Psoas muscle (tissue), 8 donors: Measurements from ENCODE around the gene MAGI1. TPM values are rescaled to one million over a fixed set of nuclear protein-coding genes. Genes with fewer than 3 reads are reported as not detected.

Experiments used
- ATAC-seq, 4 donors: fragments of 200-7000 bp; cut with Tn5 transposase; one replicate each; pipeline ENCODE4 v1.9.1; 2020; ENCODE audit warnings: moderate library complexity in 3 of 4, mild to moderate bottlenecking in 2 of 4
- DNase-seq, 2 donors: peaks; one replicate each; pipeline ENCODE4 v3.0.0-alpha.2; 2020
- H3K27ac ChIP-seq: fragments of 200-600 bp; one replicate; pipeline ENCODE4 v1.8.0; 2022
- H3K27me3 ChIP-seq, 3 donors: fragments of 200-600 bp in 1 of 3; one replicate each; pipeline versions ENCODE4 v1.6.1 to v1.8.0; 2013 to 2022; ENCODE audit warnings: low read length in 2 of 3, mild to moderate bottlenecking in 2 of 3, moderate library complexity in 1 of 3; ENCODE audit not compliant: insufficient read depth in 3 of 3
- H3K36me3 ChIP-seq, 2 donors: fragments of 200-600 bp in 1 of 2; one replicate each; pipeline versions ENCODE4 v1.6.1 to v1.8.0; 2013 to 2022; ENCODE audit warnings: low read depth in 1 of 2, mild to moderate bottlenecking in 1 of 2, moderate library complexity in 1 of 2; ENCODE audit not compliant: insufficient read depth in 1 of 2
- H3K4me1 ChIP-seq: fragments of 200-600 bp; one replicate; pipeline ENCODE4 v1.8.0; 2022
- H3K4me3 ChIP-seq: fragments of 200-600 bp; one replicate; pipeline ENCODE4 v1.8.0; 2022; ENCODE audit warnings: mild to moderate bottlenecking
- H3K9me3 ChIP-seq: fragments of 200-600 bp; one replicate; pipeline ENCODE4 v1.8.0; 2022
- WGBS, 3 donors: extraction: QIAGEN DNeasy Blood & Tissue Kit; methylation state at CpG; one replicate each; pipeline versions ENCODE4 v1.1.6 to v1.1.7; 2013; 5-methylcytosine and 5-hydroxymethylcytosine counted together
- intact Hi-C, 2 donors: fragments of 100-400 bp; cut with DNase I; formaldehyde crosslinking; loops; one replicate each; pipeline versions ENCODE4 v1.11.0 to v1.14.2; 2022
- polyA plus RNA-seq, 3 donors: library from polyadenylated mRNA; stranded (reverse); fragments of 200-250 nt; gene quantifications; one replicate each; pipeline ENCODE4 v1.2.3, GENCODE V29; 2013
- total RNA-seq, 4 donors: library from RNA; stranded (reverse); fragmentation: NEBNext Ultra II Directional in 2 of 4; extraction: Animal tissue kit (Norgen Biotek cat#: 25700) in 2 of 4; gene quantifications; one replicate each; pipeline versions ENCODE4 v1.2.1 to v1.2.4, GENCODE V29; 2021 to 2023
- TF ChIP-seq, protein P1 (sequence below): fragments of 200-600 bp; IDR thresholded peaks from one replicate; pipeline ENCODE4 v1.8.0; 2022; ENCODE audit warnings: antibody characterized with exemption
- donor health status: healthy with polysubstance abuse.
- donor health status: DM: no; HTN: no; CAD: no; lungs with moderate emphysema.
- donor health status: Bipolar disorder and iron deficiency.
- donor health status: healthy.
- donor health status: DM: yes; HTN: yes; CAD: no.
- donor health status: DM: no; HTN: no; CAD: no.
- donor health status: DM: no; HTN: no; CAD: no.
- donor health status: DM: yes; HTN: yes; CAD: no.

MAGI1 gene
- total and polyA plus RNA-seq, 7 donors: 4.5 to 8.1 (median 6.3) TPM

DNA sequence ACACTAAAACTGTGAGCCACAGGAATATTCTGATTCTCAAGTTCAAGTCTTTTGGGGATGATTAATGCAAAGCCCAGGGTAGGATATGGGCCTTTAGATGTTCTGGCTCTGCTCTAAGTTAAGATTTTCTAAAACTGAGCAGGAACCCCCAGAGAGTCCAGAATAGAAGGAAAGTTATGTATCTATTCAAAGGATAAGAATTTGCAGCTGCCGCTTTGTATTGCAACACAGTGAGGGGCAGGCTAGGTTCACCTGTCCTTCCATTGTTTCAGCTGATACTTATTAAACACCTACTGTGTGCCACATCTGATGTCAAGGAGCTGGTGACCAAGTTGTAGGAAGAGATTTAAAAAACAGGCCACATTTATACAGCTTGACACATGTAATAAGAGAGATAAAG, 290.4 kb downstream of the MAGI1 start:
- no peak overlapping the region for H3K4me3 ChIP-seq
- intact Hi-C loops: loop anchor here in 1 of 2 donors (5.0 kb wide), 1 partner anchor 1236 kb away; no protein-coding TSS in a partner anchor
- no peaks in the 10 kb centered on the region for H3K9me3 ChIP-seq
- ATAC-seq: no peak
- DNase-seq: no peak
- no peak overlapping the region for H3K27ac ChIP-seq
- TF ChIP-seq, protein P1, sequence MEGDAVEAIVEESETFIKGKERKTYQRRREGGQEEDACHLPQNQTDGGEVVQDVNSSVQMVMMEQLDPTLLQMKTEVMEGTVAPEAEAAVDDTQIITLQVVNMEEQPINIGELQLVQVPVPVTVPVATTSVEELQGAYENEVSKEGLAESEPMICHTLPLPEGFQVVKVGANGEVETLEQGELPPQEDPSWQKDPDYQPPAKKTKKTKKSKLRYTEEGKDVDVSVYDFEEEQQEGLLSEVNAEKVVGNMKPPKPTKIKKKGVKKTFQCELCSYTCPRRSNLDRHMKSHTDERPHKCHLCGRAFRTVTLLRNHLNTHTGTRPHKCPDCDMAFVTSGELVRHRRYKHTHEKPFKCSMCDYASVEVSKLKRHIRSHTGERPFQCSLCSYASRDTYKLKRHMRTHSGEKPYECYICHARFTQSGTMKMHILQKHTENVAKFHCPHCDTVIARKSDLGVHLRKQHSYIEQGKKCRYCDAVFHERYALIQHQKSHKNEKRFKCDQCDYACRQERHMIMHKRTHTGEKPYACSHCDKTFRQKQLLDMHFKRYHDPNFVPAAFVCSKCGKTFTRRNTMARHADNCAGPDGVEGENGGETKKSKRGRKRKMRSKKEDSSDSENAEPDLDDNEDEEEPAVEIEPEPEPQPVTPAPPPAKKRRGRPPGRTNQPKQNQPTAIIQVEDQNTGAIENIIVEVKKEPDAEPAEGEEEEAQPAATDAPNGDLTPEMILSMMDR: no peak
- no peaks in the 10 kb centered on the region for H3K36me3 ChIP-seq
- H3K4me1 ChIP-seq: no peaks in the 10 kb centered on the region
- WGBS, 3 donors: 84 to 96% (median 86%) methylated on average over 1 of the region's 1 CpG
- no peaks in the 10 kb centered on the region for H3K27me3 ChIP-seq

DNA sequence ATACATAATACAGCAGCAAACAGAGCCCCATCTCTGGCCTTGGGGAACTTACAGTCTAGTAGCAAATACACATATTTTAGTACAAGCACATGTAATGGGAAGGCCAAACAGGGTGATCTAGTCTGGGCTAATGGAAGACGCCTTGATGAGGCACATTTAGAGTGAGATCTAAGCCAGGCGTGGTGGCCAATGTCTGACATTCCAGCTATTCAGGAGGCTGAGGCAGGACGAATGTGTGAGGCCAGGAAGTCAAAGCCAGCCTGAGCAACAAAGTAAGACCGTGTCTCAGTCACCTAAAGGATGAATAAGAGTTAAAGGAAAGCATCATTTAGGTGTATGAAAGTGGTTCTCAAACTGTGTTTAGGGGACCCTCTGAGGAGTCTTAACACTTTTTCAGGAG, 291.9 kb downstream of the MAGI1 start:
- 85 to 92% (median 87%) methylated on average over 4 of the region's 4 CpGs for WGBS, 3 donors
- DNase-seq (no peak), ATAC-seq (no peak)
- TF ChIP-seq, protein P1: no peak
- Histone ChIP-seq H3K9me3 (no peaks in the 10 kb centered on the region), H3K27ac (no peak overlapping the region), H3K4me3 (no peak overlapping the region), H3K27me3 (no peaks in the 10 kb centered on the region), H3K36me3 (no peaks in the 10 kb centered on the region), H3K4me1 (no peaks in the 10 kb centered on the region)
- intact Hi-C loops: loop anchor here in 1 of 2 donors (5.0 kb wide), 1 partner anchor 1235 kb away; no protein-coding TSS in a partner anchor

DNA sequence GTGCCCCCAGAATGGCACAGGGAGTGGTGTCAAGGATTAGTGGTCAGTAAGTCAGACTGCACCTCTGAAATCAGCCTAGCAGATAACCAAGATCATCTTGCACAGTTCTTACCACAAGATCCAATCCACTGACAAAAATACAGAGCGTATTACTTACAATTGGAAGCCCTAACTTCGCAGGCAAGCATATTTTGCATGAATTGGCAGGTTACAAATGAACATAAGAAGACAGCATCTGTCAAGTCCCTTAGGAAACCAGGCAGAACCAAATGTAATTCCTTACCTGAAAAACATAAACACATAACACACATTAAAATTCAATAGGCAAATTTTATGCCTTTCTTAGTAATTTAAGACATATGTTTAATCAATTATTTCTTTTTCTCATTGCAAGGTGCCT, 293.4 kb downstream of the MAGI1 start:
- no peaks in the 10 kb centered on the region for H3K27me3 ChIP-seq
- intact Hi-C loops: loop anchor here in 1 of 2 donors (5.0 kb wide), 1 partner anchor 1233 kb away; no protein-coding TSS in a partner anchor
- TF ChIP-seq, protein P1: no peak
- no peak for ATAC-seq
- 68 to 89% (median 76%) methylated on average over 2 of the region's 2 CpGs for WGBS, 3 donors
- DNase-seq: no peak
- no peaks in the 10 kb centered on the region for H3K36me3 ChIP-seq
- H3K4me1 ChIP-seq: no peaks in the 10 kb centered on the region
- no peak overlapping the region for H3K27ac ChIP-seq
- H3K9me3 ChIP-seq: no peaks in the 10 kb centered on the region
- H3K4me3 ChIP-seq: no peak overlapping the region

DNA sequence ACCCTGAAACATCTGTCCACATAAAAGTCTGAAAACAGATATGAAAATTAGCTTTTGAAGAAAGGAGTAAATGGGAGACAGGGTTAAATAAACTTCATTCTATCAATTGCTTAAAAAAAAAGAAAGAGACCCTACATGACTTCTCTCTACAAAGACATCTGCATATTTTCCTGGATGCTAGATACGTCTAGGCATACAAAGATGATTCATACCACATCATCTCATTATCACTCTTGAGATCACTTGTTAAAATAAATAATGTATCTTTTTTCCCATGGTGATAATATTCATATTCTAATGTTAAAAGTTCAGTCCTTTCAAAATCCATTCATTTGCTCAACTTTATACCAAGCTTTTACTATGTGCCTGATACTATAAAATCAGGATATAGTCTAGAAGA, 295.8 kb downstream of the MAGI1 start:
- WGBS, 3 donors: 71 to 79% (median 74%) methylated on average over 1 of the region's 1 CpG
- ATAC-seq: no peak
- H3K27ac ChIP-seq: no peak overlapping the region
- no peaks in the 10 kb centered on the region for H3K36me3 ChIP-seq
- TF ChIP-seq, protein P1: no peak
- H3K4me3 ChIP-seq: no peak overlapping the region
- intact Hi-C loops: no loop called here
- no peaks in the 10 kb centered on the region for H3K27me3 ChIP-seq
- no peak for DNase-seq
- H3K9me3 ChIP-seq: no peaks in the 10 kb centered on the region
- H3K4me1 ChIP-seq: no peaks in the 10 kb centered on the region

DNA sequence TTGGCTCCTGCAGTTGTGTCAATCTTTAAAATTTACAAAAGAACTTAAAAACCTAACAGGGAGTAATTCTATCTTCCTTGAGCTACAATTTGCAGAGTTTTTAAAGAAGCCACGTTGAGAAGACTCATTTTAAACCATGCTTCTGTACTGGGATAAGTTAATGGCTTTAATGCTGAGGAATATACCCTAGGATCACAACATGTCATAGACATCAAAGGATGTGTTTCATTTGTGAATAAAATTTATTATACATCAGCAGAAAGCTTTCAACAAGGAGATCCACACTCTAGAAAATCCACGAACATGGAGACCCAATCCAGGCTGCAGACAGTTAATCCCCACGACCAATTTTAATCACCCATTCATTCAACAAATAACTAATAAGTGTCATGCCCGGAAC, 297.2 kb downstream of the MAGI1 start:
- DNase-seq (no peak), ATAC-seq (no peak)
- intact Hi-C loops: no loop called here
- H3K36me3 ChIP-seq: no peaks in the 10 kb centered on the region
- no peaks in the 10 kb centered on the region for H3K9me3 ChIP-seq
- 77 to 90% (median 79%) methylated on average over 4 of the region's 4 CpGs for WGBS, 3 donors
- no peaks in the 10 kb centered on the region for H3K4me1 ChIP-seq
- TF ChIP-seq, protein P1: no peak
- H3K4me3 ChIP-seq: no peak overlapping the region
- H3K27me3 ChIP-seq: no peaks in the 10 kb centered on the region
- H3K27ac ChIP-seq: no peak overlapping the region
